Subcutaneous adipose tissue (tissue), 4 donors: ENCODE data around the gene RRP15. TPM values are rescaled to one million over a fixed set of nuclear protein-coding genes. Genes with fewer than 3 reads are reported as not detected.

ENCODE experiments used
- total RNA-seq, 4 donors: library from RNA; depleted of rRNA; stranded (reverse); fragments of >200 nt; gene quantifications; one replicate each; pipeline ENCODE4 v1.1.0, GENCODE V29; 2016
- TF ChIP-seq, protein P1 (sequence below): fragments of 450-650 bp; IDR thresholded peaks from one replicate; pipeline ENCODE4 v1.5.1; 2016; ENCODE audit warnings: low read depth, mild to moderate bottlenecking, control low read depth, antibody characterized with exemption, moderate library complexity

Gene RRP15
- total RNA-seq, 4 donors from 2014 or later, result 4.9 to 16.0 (median 8.5) TPM

DNA sequence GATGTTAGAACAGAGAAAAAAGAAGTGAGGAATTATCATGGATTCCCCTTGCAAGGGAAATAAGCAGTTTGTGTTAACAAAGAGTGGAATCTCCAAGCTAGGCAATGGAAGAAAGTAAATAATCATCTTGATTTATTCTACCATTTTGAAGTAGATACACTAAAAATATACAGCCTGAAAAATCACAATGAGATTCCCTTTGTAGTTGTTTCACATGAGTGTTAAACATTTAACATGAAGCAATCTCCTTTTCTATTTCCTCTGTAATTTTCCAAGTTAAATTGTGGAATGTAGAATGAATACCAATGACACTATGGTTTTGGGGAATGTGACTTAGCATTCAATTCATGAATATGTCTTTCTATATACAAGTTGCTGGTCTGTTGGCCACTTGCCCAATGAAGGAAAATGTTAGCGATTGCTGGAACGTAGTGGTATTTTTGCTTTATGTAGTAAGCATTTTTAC is 65.7 kb downstream of the RRP15 start:
- TF ChIP-seq, protein P1, sequence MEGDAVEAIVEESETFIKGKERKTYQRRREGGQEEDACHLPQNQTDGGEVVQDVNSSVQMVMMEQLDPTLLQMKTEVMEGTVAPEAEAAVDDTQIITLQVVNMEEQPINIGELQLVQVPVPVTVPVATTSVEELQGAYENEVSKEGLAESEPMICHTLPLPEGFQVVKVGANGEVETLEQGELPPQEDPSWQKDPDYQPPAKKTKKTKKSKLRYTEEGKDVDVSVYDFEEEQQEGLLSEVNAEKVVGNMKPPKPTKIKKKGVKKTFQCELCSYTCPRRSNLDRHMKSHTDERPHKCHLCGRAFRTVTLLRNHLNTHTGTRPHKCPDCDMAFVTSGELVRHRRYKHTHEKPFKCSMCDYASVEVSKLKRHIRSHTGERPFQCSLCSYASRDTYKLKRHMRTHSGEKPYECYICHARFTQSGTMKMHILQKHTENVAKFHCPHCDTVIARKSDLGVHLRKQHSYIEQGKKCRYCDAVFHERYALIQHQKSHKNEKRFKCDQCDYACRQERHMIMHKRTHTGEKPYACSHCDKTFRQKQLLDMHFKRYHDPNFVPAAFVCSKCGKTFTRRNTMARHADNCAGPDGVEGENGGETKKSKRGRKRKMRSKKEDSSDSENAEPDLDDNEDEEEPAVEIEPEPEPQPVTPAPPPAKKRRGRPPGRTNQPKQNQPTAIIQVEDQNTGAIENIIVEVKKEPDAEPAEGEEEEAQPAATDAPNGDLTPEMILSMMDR, result no peak

DNA sequence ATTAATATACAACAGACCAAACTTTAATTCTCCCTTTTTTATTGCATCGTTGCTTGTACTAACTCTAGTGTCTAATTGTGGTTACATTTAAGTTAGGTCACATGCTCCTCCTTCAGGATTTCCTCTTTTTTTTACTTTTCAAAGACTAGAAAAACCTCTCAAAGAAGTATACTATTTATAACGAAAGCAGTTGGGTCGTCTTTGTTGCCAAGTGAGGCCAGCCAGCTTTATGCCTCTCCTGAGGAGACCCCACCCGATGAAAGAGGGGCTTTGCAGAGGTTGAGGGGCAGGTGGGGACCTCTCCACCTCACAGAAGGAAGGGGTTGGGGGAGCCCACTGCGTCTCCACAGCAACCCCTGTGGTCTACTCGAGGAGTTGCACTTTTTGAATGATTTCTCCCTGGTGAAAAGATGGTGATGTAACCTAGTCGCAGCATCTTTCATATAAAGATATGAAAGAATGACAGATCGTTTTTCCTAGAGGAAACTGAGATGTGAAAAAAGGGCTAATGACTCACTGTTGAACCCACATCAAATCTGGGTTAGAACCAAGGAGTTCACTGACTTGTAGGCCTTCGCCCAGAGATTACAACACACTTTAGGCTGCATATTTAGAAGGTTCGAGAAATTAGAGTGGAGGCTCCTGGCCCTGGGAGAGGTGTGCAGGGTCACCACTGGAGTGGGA is 66.4 kb downstream of the RRP15 start:
- TF ChIP-seq, protein P1, result no peak

DNA sequence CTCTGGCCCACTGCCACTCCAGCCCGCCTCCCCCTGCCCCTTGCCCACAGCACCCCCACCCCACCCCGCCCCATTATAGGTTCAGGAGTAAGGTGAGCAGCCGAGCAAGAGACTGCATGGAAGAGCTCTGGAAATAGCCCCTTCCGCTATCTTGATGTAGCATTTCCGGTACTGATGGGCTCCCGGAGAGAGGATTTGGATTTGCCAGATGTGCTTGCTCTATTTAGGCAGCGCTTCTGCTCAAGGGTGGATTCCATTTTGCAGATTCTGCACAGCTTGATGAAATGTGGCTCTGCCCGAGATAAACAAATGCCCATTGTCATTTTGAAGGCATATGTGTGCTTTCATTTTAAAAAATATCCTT is 67.0 kb downstream of the RRP15 start:
- TF ChIP-seq, protein P1, result no peak

DNA sequence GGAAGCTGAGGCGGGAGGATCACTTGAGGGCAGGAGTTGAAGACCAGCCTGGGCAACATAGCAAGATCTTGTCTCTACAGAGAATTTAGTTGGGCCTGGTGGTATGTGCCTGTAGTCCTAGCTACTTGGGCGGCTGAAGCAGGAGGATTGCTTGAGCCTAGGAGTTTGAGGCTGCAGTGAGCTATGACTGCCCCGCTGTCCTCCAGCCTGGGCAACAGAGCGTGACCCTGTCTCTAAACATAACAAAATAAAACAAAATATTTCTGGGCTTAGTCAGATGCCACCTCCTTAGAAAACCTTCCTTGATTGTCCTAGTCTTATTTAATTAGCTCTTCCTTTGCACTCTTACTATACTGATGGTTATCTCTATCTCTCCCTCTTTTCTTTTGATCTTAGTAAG is 68.6 kb downstream of the RRP15 start:
- TF ChIP-seq, protein P1, result no peak

DNA sequence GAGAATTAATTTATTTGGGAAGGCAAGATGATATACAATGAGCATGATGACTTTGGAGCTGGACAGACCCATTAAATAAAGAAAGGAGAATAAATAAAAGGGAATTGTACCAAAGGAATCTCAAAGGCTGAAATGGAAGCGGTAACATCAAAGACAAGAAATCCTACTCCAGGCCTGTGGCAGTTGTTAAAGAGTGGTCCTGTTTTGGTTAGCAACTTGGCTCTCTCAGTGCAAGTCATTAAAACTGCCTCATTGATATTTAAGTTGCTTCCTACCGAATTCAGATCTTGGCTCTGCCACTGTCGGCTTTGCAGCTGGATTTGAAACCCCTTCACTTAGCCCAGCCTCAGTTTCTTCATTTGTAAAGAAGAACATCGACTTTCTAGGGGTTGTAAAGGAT is 70.2 kb downstream of the RRP15 start:
- TF ChIP-seq, protein P1, result no peak

DNA sequence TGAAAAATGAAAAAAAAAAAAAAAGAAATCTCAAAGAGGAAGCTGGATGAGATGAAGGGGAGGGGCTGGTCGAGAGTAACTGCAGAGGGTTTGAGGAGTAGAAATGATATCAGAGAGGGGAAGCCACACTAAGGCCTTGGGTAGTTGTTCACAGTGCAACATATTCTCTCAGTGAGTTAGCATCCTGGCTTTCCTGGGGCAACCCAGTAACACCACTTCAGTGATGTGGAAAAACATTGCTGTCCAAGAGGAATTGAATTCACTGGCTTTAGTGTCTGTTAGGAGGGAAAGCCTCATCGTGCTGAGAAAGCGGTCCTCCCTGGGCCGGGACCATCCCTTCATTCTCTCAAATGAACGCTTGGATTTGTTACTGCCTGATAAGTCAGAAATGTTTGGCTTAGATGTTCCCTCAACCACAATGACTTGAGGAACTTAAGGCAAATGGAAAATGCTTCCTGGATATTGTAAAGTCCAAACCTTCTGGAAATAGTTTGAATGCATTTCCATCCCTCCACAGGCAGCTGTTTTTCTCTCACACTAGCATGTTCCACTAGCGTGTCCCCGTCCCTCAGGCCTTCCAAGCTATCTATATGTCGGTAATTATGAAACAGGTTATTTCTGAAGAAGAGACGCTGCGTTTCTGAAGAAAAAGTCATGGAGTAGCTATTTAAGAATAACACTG is 72.3 kb downstream of the RRP15 start:
- TF ChIP-seq, protein P1, result no peak

DNA sequence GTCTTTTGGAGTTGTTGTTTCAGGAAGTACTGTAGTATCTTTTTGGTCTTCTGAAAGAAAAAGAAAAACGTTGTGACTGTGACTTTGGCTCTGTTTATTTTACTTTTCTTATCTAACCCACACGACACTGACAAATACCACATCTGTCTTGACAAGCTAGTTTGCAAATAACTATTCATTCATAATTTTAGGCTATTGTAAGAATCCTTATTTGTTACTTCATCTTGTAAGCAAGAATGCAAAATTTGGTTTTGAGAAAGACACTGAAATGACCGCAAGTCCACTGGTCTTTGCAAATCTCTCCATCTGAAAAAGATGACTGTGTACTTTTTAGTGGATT is 72.8 kb downstream of the RRP15 start:
- TF ChIP-seq, protein P1, result no peak
